Caco-2 (cell line): Measurements from ENCODE around the gene ENTPD8. TPM values are rescaled to one million over a fixed set of nuclear protein-coding genes. Genes with fewer than 3 reads are reported as not detected.
A peak's percentile ranks its signal among the peaks of the same experiment; 100 is the strongest.

Source experiments
- BruUV-seq: library from RNA; stranded (reverse); fragments of 400-500 nt; replicated peaks from 2 replicates; lab custom pipeline; 2021; lab: Mats Ljungman, UMichigan
- CTCF ChIA-PET: fragments of 300-600 bp; sonication (Branson Sonifier 250); formaldehyde crosslinking; loops from one replicate; lab custom pipeline; 2022; ENCODE audit warnings: antibody characterized with exemption; lab: Charles Lee
- POLR2A ChIA-PET: fragments of 300-600 bp; sonication (Branson Sonifier 250); formaldehyde crosslinking; loops from one replicate; lab custom pipeline; 2022; ENCODE audit warnings: antibody characterized with exemption; lab: Charles Lee
- DNase-seq, 2 experiments: peaks; one replicate each; pipeline versions ENCODE4 v3.0.0 to v3.0.0-alpha.2; 2020 to 2022
- H3K27me3 ChIP-seq: replicated peaks from 2 replicates; pipeline ENCODE4 v1.6.0; 2011; ENCODE audit warnings: low read length; ENCODE audit not compliant: control insufficient read depth, insufficient read depth
- H3K36me3 ChIP-seq: 2 replicates; pipeline ENCODE4 v1.5.1; 2011; ENCODE audit warnings: low read length; ENCODE audit not compliant: control insufficient read depth, insufficient read depth
- H3K4me1 ChIP-seq: fragments of 250-450 bp; sonication (Bioruptor Pico); 2 replicates; pipeline ENCODE4 v1.5.1; 2020; ENCODE audit warnings: mild to moderate bottlenecking
- H3K4me3 ChIP-seq: 2 replicates; pipeline ENCODE4 v1.5.1; 2011; ENCODE audit warnings: low read depth, mild to moderate bottlenecking, control low read depth, low read length
- H3K9me3 ChIP-seq: fragments of 250-450 bp; sonication (Bioruptor Pico); 2 replicates; pipeline ENCODE4 v1.5.1; 2020; ENCODE audit warnings: mild to moderate bottlenecking, moderate library complexity
- H3K27ac Mint-ChIP-seq: one replicate; pipeline ENCODE4 v1.8.0; 2022; ENCODE audit warnings: mixed read lengths; ENCODE audit not compliant: unreplicated experiment
- H3K27me3 Mint-ChIP-seq: one replicate; pipeline ENCODE4 v1.8.0; 2022; ENCODE audit warnings: mixed read lengths; ENCODE audit not compliant: insufficient read depth, unreplicated experiment
- H3K36me3 Mint-ChIP-seq: one replicate; pipeline ENCODE4 v1.8.0; 2022; ENCODE audit warnings: mild to moderate bottlenecking, mixed read lengths; ENCODE audit not compliant: insufficient read depth, unreplicated experiment
- H3K4me1 Mint-ChIP-seq: one replicate; pipeline ENCODE4 v1.8.0; 2022; ENCODE audit warnings: low read depth, mixed read lengths; ENCODE audit not compliant: unreplicated experiment
- H3K4me3 Mint-ChIP-seq: one replicate; pipeline ENCODE4 v1.8.0; 2022; ENCODE audit warnings: mild to moderate bottlenecking, moderate library complexity, mixed read lengths; ENCODE audit not compliant: unreplicated experiment
- H3K9me3 Mint-ChIP-seq: one replicate; pipeline ENCODE4 v1.8.0; 2022; ENCODE audit warnings: mixed read lengths; ENCODE audit not compliant: unreplicated experiment
- intact Hi-C: fragments of 100-400 bp; cut with micrococcal nuclease; formaldehyde crosslinking; loops from one replicate; pipeline ENCODE4 v1.10.0; 2022; ENCODE audit not compliant: unreplicated experiment
- total RNA-seq: library from RNA; stranded (reverse); gene quantifications from 2 replicates; pipeline ENCODE4 v1.2.3, GENCODE V29; 2022
- TF ChIP-seq, protein P1 (sequence below), 2 experiments: fragments of 200-600 bp in 1 of 2; IDR thresholded peaks; 1 replicate in 1 of 2; 2 replicates in 1 of 2; pipeline versions ENCODE4 v1.5.1 to v1.8.0; 2011 to 2022; ENCODE audit warnings: antibody characterized with exemption in 1 of 2, control low read depth in 1 of 2, inconsistent platforms in 1 of 2, low read depth in 1 of 2, low read length in 1 of 2, mild to moderate bottlenecking in 1 of 2, moderate library complexity in 1 of 2; ENCODE audit not compliant: insufficient read depth in 1 of 2, severe bottlenecking in 1 of 2, unreplicated experiment in 1 of 2

The ENTPD8 gene
- total RNA-seq, 1 experiment from 2014 or later, result 8.6 TPM

DNA sequence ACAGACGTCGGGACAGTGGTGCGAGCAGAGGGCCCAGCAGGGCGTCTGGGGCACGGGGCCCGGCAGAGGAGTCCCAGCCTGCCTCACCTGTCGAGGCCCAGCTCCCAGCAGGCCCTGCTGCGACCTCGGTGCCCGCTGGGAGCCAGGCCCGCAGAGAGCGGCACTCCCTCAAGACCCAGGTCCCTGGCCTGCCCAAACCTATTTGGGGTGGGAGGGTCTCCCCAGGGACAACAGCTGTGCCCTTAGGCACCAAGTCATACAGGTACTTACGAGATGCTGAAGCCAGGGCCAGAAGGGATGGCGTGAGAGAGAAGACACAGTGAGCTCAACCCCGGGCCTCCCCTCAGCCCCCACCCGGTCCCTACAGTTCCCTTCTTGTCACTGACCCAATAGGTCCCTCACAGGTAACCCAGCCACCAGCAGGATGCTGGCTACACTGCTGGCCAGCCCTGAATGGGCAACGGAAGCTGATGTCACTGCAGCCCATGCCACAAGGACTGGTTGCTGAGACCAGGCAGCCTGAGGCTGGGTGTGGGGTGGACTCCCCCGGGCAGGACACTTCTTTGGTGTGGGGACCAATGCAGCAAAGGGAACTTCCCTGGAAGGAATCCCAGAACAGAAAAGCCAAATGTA lies 14.3 kb upstream of the ENTPD8 start:
- Histone ChIP-seq H3K36me3 (peaks cover 8% of the 10 kb centered on the region), H3K27me3 (no peaks in the 10 kb centered on the region), H3K9me3 (no peaks in the 10 kb centered on the region; the same call in 1 of the 2 replicates), H3K4me3 (no peak overlapping the region), H3K4me1 (peaks cover 12% of the 10 kb centered on the region)
- POLR2A ChIA-PET, result no interaction called here
- no peak for DNase-seq
- BruUV-seq, result no TSS peak
- intact Hi-C loops, result no loop called here
- no peaks in the 10 kb centered on the region for H3K27me3 Mint-ChIP-seq
- H3K4me1 Mint-ChIP-seq, result no peaks in the 10 kb centered on the region
- no peak overlapping the region for H3K27ac Mint-ChIP-seq
- peaks cover 39% of the 10 kb centered on the region for H3K36me3 Mint-ChIP-seq
- no peaks in the 10 kb centered on the region for H3K9me3 Mint-ChIP-seq
- H3K4me3 Mint-ChIP-seq, result peak overlapping the region; percentile 2
- CTCF ChIA-PET, result interaction anchor here (0.8 kb wide), 1 partner anchor 14 kb away, joined by 5 read pairs; no protein-coding TSS in a partner anchor
- TF ChIP-seq, protein P1, sequence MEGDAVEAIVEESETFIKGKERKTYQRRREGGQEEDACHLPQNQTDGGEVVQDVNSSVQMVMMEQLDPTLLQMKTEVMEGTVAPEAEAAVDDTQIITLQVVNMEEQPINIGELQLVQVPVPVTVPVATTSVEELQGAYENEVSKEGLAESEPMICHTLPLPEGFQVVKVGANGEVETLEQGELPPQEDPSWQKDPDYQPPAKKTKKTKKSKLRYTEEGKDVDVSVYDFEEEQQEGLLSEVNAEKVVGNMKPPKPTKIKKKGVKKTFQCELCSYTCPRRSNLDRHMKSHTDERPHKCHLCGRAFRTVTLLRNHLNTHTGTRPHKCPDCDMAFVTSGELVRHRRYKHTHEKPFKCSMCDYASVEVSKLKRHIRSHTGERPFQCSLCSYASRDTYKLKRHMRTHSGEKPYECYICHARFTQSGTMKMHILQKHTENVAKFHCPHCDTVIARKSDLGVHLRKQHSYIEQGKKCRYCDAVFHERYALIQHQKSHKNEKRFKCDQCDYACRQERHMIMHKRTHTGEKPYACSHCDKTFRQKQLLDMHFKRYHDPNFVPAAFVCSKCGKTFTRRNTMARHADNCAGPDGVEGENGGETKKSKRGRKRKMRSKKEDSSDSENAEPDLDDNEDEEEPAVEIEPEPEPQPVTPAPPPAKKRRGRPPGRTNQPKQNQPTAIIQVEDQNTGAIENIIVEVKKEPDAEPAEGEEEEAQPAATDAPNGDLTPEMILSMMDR (IDR thresholded peaks at IDR 0.05; ENCODE audit: insufficient read depth in 1 of 2, low read depth in 1 of 2, low read length in 1 of 2, severe bottlenecking in 1 of 2, unreplicated experiment in 1 of 2), result no peak

DNA sequence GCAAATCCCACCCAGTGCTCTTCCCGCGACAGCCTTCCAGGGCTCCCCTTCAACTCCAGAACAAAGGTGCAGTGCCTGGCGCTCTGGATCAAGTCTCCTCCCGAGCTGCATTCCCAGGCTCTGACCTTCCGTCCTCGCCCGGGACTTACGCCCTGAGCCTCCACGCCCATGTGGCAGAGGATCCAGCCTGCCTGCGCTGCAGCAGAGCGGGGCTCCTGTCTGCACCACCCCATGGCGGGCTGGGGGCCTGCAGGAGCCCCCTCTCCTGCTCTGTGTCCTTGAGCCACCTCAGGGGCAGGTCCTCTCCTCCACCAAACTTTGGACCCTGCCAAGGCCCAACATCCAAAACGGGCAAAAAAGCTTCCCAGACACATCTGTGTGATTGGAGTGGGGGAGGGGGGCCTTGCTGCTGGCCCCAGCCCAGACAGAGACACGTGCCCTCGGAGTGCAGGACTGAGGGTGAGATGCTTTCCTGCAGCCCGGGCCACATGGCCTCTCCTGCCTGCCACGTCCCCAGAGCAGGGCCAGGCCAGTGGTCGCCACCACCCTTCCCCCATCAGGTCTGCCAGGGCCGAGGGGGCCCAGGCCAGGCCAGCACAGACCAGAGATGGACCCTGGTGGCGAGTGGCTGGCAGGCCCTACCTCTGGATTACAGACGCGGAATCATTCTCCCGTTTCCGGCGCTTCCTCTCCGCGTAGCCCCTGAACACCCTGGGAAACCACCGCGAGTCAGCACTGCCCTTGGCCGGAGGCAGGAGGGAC lies 13.6 kb upstream of the ENTPD8 start:
- Histone ChIP-seq H3K36me3 (peaks cover 8% of the 10 kb centered on the region), H3K4me3 (no peak overlapping the region), H3K9me3 (no peaks in the 10 kb centered on the region; the same call in 1 of the 2 replicates), H3K4me1 (peaks cover 10% of the 10 kb centered on the region), H3K27me3 (no peaks in the 10 kb centered on the region)
- ChIA-PET CTCF (interaction anchor here (0.8 kb wide), 1 partner anchor 13 kb away, joined by 5 read pairs; no protein-coding TSS in a partner anchor), POLR2A (no interaction called here)
- no peak for DNase-seq
- no TSS peak for BruUV-seq
- Mint-ChIP-seq H3K9me3 (no peaks in the 10 kb centered on the region), H3K4me1 (no peaks in the 10 kb centered on the region), H3K27me3 (no peaks in the 10 kb centered on the region), H3K4me3 (no peak overlapping the region), H3K27ac (no peak overlapping the region), H3K36me3 (peaks cover 46% of the 10 kb centered on the region)
- intact Hi-C loops, result no loop called here
- TF ChIP-seq, protein P1 (IDR thresholded peaks at IDR 0.05; ENCODE audit: insufficient read depth in 1 of 2, low read depth in 1 of 2, low read length in 1 of 2, severe bottlenecking in 1 of 2, unreplicated experiment in 1 of 2), result no peak

DNA sequence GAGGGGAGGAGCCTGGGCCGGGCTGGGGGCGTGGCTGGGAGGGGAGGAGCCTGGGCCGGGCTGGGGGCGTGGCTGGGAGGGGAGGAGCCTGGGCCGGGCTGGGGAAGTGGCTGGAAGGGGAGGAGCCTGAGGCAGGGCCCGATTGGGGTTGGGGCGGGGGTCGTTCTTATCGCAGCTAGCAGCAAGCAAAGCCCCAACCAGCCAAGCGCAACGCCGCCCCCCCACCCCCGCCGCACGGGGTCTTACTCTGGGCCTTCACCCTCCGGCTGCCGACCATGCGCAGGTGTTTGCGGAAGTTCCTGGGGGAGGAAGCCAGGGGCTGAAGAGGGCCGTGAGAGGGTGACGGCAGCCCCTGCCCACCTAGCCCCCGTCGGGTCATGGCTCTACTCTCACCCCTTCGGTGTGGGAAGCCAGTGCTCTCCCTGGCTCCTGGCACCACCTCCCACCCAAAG lies 13.0 kb upstream of the ENTPD8 start:
- H3K4me1 Mint-ChIP-seq, result no peaks in the 10 kb centered on the region
- POLR2A ChIA-PET, result no interaction called here

More for the DNA sequence above, 13.0 kb upstream of the ENTPD8 start:
- TF ChIP-seq, protein P1 (IDR thresholded peaks at IDR 0.05; ENCODE audit: insufficient read depth in 1 of 2, low read depth in 1 of 2, low read length in 1 of 2, severe bottlenecking in 1 of 2, unreplicated experiment in 1 of 2), result no peak
- no TSS peak for BruUV-seq
- CTCF ChIA-PET, result no interaction called here
- Mint-ChIP-seq H3K4me3 (no peak overlapping the region), H3K27me3 (no peaks in the 10 kb centered on the region), H3K36me3 (peaks cover 50% of the 10 kb centered on the region), H3K27ac (no peak overlapping the region), H3K9me3 (no peaks in the 10 kb centered on the region)
- no peaks in the 10 kb centered on the region; the same call in 1 of the 2 replicates for H3K9me3 ChIP-seq
- peaks cover 5% of the 10 kb centered on the region; the same call in 1 of the 2 replicates for H3K4me1 ChIP-seq
- H3K4me3 ChIP-seq, result no peak overlapping the region
- no peaks in the 10 kb centered on the region for H3K27me3 ChIP-seq
- DNase-seq, result no peak
- H3K36me3 ChIP-seq, result peaks cover 8% of the 10 kb centered on the region
- intact Hi-C loops, result no loop called here
